NOMO-1 treated with dmso at 0.1 percent for 144 hours (cell line): ENCODE measurements around the gene TMEM135.
"Not testable (repeated sequence)": the region's sequence is repeated elsewhere in the genome, so short reads cannot be mapped to it uniquely, and the experiment has no call there.

Experiments
- DNase-seq: peaks from one replicate; lab custom pipeline; 2025; ENCODE audit not compliant: unreplicated experiment; lab: John Stamatoyannopoulos, UW

TMEM135 gene

DNA sequence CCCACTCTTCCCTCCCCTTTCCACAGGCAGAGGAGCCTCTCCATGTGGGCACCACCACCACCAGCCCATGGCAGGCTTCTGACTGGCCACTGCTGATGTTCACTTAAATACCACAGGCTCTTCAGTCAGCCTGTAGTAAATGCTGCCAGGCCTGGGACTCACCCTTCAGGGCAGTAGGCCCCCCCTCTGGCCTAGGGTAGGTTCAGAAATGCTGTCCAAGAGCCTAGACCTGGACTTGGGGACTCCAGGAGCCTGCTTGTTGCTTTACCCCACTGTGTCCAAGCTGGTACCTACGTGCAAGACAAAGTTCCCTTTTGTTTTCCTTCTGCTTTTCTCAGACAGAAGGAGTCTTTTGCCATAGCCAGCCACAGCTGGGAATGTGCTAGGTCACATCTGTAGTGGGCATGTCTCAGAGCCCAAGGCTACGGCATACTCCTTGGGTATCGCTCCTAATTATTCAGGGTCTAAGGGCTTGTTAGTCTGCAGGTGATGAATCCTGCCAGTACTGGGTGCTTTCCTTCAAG is 38.6 kb downstream of the TMEM135 start:
- no peak for DNase-seq

DNA sequence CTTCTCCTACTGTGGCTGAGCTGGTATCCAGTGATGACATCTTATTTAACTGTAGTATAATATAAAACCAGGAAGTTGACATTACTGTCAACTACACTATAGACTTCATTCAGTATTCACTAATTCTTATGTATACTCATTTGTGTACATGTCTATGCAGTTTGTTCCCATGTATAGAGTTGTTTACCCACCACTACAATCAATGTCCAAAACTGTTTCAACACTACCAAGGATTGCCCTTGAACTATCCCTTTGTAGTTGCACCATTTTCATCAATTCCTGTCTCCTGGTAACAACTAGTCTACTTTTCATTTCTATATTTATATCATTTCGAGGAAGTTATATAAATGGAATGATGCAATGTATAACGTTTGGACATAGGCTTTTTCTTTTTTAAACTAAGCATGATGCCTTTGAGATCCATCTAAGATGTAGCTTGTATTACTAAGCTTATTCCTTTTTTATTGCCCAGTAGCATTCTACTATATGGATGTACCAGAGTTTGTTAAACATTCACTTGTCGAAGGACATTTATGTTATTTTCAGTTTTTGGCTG is 39.2 kb downstream of the TMEM135 start:
- DNase-seq, result no peak

DNA sequence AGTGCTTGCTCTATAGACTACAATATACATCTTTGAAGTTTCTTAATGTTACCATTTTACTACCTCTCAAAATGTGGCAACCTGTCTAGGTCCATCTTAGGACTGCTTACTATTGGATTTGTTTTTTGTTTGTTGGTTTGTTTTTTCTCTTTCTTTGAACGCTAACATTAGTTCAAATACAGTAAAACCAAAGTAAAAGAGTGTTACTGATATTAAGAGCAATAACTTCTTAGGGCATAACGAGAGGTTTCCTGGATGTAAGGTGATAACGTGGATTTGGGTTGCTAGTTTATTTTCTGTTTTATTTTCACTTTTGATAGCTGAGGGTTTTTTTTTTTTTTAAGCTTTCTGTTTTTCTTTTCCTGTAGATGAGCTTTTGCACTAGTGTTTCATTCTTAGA is 43.6 kb downstream of the TMEM135 start:
- no peak for DNase-seq

DNA sequence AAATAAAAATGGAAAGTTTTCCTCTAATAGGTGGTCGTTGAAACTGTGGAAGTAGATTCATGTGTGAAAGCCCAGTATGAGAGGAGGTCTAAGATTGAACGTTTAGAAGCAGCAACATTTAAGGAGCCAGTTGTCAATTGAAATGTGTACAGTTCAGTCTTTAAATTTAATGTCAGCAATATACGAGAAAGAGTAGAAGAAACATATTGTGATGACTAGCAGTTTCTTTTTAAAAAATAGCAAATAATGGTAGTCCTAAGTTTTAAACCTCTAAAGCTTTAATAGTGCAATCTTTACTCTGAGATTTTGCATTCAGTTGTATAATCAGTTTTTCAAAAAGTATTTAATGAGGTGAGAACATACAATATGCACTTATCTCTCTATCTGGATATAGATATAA is 44.9 kb downstream of the TMEM135 start:
- DNase-seq, result no peak

DNA sequence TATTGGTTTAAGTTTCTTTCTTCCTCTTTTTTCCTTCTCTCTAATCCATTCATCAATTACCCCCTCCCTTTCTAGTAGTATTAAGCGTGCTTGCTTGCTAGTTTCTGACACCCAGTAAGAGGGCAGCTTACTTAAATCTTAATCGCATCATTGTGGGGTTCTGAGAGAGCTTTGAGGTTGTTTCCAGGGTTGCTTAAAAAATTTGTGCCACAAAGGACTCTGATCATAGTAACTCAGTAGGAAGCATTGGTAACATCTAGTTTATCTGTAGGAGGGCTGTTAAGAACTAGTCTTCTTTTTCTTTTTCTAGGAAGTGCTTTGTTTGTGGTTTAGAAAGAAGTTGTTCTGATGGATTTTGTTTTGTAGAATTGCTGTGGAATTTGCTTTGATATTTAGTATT is 45.3 kb downstream of the TMEM135 start:
- DNase-seq, result no peak

DNA sequence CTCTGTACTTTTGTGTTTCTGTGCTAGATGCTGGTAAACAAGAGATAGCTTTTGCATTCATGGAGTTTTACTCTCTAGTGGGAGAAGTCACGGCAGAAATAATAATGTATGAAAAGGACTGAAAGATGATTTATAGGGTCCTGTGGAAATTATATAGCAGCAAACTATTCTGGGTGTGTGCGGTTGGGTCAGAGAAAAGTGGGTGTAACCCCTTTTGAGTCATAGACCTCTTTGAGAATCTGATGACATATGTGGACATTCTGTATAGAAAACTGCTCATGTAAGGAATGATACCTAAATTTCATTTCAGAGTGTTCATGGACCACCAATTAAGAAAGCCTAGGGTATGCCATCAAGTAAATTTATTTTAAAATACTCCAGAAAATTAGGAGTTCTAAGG is 54.4 kb downstream of the TMEM135 start:
- DNase-seq, result no peak

DNA sequence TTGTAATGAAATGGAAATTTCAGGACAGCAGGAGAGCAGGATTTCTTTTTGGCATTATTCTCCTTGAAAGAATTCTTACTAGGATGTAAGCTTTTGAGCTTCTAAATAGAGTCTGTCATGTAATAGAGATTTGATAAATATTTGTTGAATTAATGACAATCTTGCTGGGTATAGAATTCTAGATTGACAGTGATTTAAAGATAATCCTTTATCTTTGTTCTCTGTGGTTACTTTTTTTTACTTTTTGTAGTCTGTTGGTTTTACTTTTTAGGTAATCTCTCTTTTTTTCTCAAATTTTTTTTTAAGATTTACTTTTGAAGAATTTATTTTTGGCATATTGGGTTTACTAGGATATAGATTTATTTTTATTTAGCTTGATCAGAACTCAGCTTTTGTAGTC is 54.8 kb downstream of the TMEM135 start:
- DNase-seq, result no peak

DNA sequence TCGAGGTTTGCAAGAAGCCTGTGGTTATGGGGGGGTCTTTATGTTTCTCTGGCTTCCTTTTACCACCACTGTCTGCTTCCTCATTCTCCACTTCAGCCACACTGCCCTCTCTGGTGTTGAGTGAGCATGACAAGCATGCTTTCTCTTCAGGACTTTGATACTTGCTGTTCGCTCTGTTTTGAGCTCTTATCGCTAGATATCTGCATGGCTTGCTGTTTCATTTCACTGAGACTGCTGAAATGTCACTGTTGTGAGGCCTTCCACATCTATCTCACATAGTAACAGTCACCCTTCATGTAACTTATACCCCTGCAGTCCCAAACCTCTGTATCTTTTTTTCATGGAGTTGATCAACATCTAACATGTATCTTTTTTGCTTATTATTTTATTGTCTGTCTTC is 59.8 kb downstream of the TMEM135 start:
- DNase-seq, result peak; percentile 25

DNA sequence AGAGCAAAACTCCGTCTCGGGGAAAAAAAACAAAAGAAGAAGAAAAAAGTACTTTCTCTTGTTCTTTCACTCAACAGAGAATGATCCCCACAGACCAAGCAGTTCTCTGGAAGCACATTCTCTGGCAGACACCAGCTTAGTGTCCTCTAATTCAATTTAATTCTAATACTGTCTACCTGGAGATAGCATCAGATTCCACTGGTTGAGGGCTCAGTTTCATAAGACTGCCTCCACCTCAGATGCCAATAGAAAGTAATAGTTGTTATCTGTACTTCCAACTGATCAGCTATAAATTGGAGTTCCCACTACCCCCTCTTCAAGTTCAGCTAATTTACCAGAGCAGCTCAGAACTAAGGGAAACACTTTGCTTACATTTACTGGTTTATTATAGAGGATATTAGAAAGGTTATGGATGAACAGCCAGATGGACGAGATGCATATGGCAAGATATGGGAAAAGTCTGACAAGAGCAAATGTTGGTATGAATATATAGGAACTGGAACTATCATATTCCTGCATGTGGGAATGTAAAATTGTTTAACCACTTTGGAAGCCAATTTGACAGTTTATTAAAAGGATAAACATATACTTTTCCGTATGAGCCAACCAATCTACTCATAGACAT is 64.3 kb downstream of the TMEM135 start:
- no peak for DNase-seq

DNA sequence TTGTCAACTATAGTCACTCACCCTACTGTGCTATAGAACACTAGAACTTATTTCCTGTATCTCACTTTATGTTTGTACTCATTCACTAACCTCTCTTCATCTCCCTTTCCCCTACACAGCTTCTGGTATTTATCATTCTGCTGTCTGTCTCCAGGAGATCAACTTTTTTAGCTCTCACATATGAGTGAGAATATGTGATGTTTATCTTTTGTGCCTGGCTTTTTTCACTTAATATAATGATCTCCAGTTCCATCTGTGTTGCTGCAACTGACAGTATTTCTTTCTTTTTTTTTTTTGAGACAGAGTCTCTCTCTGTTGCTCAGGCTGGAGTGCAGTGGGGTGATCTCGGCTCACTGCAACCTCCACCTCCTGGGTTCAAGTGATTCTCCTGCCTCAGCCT is 68.1 kb downstream of the TMEM135 start:
- DNase-seq, result not testable (repeated sequence)

DNA sequence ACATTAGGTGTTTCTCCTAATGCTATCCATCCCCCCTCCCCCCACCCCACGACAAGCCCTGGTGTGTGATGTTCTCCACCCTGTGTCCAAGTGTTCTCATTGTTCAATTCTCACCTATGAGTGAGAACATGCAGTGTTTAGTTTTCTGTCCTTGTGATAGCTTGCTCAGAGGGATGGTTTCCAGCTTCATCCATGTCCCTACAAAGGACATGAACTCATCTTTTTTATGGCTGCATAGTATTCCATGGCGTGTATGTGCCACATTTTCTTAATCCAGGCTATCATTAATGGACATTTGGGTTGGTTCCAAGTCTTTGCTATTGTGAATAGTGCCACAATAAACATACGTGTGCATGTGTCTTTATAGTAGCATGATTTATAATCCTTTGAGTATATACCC is 69.6 kb downstream of the TMEM135 start:
- not testable (repeated sequence) for DNase-seq

DNA sequence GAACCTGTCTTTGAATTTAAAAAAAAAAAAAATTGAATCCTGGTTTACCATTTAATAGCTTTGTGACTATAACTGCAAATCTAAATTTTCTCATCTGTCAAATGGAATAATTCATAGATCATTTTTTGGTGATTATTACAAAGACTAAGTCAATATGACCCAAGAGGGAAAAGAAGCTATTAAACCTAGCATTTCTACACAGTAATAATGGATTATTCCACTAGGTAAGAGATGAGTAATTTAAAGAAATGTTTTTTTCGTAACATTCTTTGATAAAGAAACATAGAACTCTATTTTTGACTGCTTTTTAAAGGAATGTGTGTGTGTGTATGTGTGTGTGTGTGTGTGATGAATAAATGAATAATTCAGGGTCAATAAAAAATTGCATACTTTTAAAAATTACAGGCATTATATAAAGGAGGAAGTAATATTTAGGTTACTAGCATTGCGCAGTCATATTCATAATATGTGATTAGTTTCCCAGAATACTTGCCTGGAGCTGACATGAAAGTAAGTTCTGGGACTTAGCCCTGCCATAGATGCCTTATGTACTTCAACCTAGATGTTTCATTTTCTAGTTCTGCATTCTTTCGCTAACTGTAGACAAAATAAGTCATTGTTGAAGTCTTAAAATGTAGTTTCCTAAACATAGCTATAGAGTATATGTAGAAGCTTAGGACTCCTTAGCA is 72.9 kb downstream of the TMEM135 start:
- no peak for DNase-seq

DNA sequence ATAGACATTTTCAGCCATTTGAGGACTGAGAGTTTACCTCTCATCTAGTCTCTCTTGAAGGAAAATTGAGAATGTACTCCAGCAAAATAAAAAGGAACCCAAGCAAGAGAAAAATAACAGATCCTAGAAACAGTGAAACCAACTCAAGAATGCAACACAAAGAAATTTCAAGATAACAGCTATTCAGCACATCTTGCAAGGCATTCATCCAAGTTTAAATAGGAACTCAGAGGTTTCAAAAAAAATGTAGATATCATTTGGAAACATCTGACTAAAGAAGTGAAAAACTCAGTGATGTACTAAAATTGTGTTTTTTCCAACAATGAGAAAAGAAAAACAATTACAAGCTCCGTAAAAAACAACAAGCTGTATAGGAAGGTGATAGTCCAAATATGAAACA is 76.4 kb downstream of the TMEM135 start:
- DNase-seq, result no peak

DNA sequence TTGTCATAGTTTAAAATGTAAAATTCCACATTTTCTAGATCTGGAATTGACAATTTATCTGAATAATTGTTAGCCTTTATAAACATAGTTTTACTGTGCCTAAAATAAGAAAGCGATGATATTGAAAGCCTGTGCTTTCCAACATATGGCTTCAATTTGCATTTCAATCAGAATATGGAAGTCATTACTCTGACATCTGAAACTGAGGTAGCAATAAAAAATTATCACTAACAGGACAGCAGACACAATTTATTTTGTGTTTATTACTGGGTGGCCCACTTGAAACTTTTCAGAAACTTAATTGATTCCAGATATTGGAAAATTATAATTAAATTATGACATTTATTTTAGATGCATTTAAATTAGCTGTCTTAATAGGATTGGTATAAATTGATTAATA is 78.5 kb downstream of the TMEM135 start:
- no peak for DNase-seq

DNA sequence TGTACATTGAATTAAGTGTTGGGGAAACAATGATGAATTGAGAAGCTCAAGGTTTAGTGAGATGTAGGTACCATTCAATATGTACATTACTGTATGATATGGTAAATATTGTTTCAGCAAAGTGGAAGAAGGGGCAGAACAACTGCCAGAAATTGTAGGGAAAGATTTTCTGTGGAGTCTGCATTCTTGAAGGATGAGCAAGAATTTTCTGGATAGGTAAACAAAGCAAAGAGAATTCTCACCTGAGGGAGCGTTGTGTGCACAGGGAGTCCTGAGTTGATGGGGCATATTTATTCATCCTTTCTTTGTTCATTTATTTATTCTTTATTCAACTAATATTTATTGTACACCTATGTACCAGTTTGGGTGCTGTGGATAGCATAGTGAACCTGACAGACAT is 83.2 kb downstream of the TMEM135 start:
- DNase-seq, result no peak

DNA sequence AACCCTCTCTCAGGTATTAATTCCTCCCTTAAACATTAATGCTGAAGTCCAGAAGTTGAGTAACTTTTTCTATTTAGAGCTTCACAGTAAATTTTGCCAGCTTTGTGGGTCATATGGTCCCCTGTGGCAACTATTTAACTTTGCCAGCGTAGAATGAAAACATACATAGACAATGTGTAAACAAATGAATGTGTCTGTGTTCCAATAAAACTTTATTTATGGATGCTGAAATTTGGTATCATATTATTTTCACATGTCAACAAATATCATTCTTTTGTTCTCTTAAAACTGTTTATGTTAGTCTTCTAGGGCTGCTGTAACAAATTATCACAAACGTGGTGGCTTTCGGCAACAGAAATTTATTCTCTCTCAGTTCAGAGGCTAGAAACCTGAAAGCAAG is 85.1 kb downstream of the TMEM135 start:
- DNase-seq, result no peak

DNA sequence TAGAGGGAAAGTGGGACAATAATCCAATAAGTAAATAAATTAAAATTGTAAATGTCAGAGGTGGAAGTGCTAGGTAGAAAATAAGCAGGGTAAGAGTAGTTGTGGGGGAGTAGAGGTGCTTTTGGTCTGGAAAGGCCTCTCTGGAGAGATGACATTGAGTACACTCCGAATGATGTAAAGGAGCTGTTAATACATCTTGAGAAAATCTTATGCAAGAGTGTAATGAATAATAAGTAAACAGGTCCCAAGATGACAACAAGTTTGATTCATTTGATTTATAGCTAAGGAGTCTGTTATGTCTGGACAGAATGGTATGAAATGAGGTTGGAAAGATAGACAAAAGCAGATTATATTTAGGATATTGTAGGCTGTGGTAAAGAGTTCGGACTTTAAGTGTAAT is 87.5 kb downstream of the TMEM135 start:
- DNase-seq, result no peak

DNA sequence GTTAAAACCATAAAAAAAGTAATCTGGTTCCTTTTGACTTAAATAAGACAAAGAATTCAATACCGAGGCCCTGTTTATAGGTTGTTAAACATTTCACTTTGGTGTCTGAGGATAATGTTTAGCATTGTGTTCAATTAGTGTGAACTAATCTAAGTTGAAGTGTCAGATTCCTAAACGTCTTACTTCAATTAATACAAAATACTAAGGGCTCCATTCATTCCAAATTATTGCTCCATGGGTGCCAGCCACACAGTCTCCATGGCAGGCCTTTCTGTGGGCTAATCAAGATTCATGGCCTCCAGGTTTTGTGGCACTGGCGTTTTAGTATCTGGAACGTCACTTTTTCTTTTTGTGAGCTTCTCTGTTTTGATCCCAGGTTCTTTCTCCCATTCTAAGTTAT is 89.4 kb downstream of the TMEM135 start:
- DNase-seq, result no peak

DNA sequence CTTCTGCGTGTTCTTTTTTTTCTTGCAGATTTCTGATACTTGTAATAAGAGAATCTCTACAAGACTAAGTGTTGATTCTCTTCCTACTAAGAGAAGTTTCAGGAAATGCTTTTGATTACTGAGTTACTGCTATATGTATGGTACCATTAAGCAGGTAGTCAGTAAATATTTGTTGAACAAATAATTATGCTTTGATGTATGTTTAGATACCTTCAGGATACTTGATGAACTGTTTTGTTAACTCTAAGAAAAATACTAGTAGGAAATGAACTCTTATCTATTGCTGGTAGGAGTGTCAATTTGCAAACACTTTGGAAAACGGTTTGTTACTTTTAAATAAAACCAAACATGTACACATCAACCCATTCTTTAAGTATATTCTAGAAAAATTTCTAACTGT is 90.6 kb downstream of the TMEM135 start:
- DNase-seq, result no peak

DNA sequence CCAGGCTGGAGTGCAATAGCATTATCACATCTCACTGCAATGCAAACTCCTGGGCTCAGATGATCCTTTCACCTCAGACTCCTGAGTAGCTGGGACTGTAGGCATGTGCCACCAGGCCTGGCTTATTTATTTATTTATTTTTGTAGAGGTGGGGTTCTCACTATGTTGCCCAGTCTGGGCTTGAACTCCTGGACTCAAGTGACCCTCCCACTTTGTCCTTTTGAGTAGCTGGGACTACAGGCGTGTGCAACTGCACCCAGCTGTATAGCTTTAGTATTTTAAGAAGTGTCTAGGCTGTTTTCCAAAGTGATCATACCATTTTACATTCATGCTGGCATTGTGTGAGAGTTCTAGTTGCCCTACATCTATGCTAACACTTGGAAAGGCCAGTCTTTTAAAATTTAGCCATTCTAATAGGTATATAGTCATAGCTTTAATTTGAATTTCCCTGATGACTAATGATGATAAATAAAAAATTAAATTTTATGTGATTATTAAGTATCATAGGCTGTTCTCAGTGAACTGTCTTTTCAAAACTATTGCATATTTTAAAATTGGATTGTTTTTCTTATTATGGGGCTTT is 96.9 kb downstream of the TMEM135 start:
- DNase-seq, result no peak

DNA sequence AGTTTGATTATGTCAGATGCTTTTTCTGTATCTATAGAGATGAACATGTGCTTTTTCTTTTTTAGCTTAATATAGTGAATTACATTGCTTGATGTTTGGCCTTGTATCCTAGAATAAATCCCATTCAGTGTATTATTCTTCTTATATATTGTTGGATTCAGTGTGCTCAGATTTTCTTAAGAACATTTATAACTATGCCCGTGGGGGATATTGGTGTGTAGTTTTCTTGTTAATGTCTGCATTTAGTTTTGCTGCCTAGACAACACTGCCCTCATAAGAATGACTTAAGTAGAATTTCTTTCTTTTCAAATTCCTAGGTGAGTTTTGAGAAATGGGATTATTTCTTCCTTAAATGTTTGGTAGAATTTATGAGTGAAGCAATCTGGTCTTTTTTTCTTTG is 98.5 kb downstream of the TMEM135 start:
- DNase-seq, result no peak

DNA sequence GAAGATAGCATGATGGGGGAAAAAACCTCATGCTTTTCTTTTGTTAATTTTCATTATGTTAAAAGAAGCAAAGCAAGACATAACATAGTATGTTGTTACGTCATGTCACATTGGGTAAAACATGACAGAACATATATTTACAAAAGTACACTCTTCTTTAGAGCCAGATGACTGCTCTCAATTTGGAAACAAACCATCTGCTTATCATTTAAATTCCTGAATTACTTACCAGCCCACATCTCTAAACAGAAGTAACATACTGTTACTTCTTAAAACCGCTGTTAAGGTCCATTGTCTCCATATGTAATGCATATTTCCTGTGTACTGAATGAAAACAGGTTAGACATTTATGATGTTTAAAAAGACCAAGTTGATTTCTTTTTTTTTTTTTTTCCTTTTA is 100.0 kb downstream of the TMEM135 start:
- DNase-seq, result no peak
